Mesenchymal stem cell (in vitro differentiated cells and primary cell): ENCODE measurements around the gene RNF13.

Experiments
- DNase-seq: peaks from one replicate; pipeline ENCODE4 v3.0.0-alpha.2; 2013
- H2AFZ ChIP-seq: one replicate; pipeline ENCODE4 v1.6.1; 2013; ENCODE audit warnings: low read depth, mild to moderate bottlenecking, control low read depth, inconsistent platforms, low read length, moderate library complexity
- H2AK5ac ChIP-seq: 2 replicates; pipeline ENCODE4 v1.6.1; 2013; ENCODE audit warnings: low read length, moderate library complexity, mild to moderate bottlenecking, inconsistent platforms; ENCODE audit not compliant: severe bottlenecking
- H2BK120ac ChIP-seq: one replicate; pipeline ENCODE4 v1.6.1; 2013; ENCODE audit warnings: low read depth, mild to moderate bottlenecking, inconsistent platforms, low read length, moderate library complexity
- H2BK12ac ChIP-seq, 2 experiments: one replicate each; pipeline ENCODE4 v1.6.1; 2013; ENCODE audit warnings: inconsistent platforms in 2 of 2, low read length in 2 of 2, mild to moderate bottlenecking in 2 of 2, moderate library complexity in 2 of 2, control low read depth in 1 of 2
- H2BK15ac ChIP-seq: one replicate; pipeline ENCODE4 v1.6.1; 2013; ENCODE audit warnings: mild to moderate bottlenecking, low read depth, inconsistent platforms; ENCODE audit not compliant: poor library complexity, severe bottlenecking
- H2BK5ac ChIP-seq: 2 replicates; pipeline ENCODE4 v1.6.1; 2013; ENCODE audit warnings: low read depth, mild to moderate bottlenecking, low read length, control low read depth, inconsistent platforms; ENCODE audit not compliant: poor library complexity, severe bottlenecking
- H3K14ac ChIP-seq, 2 experiments: one replicate each; pipeline ENCODE4 v1.6.1; 2013; ENCODE audit warnings: inconsistent platforms in 2 of 2, low read length in 2 of 2, control low read depth in 1 of 2, mild to moderate bottlenecking in 1 of 2, moderate library complexity in 1 of 2
- H3K18ac ChIP-seq, 2 experiments: one replicate each; pipeline ENCODE4 v1.6.1; 2013; ENCODE audit warnings: inconsistent platforms in 2 of 2, low read length in 2 of 2, control low read depth in 1 of 2, low read depth in 1 of 2, mild to moderate bottlenecking in 1 of 2
- H3K23ac ChIP-seq, 2 experiments: one replicate each; pipeline ENCODE4 v1.6.1; 2013; ENCODE audit warnings: inconsistent platforms in 2 of 2, low read length in 2 of 2, mild to moderate bottlenecking in 2 of 2, moderate library complexity in 2 of 2, control low read depth in 1 of 2
- H3K27ac ChIP-seq: 2 replicates; pipeline ENCODE4 v1.5.1; 2013; ENCODE audit warnings: mild to moderate bottlenecking, moderate library complexity, low read length, control low read depth, inconsistent platforms; ENCODE audit not compliant: poor library complexity, severe bottlenecking
- H3K27me3 ChIP-seq, 2 experiments: 2 replicates each; pipeline versions ENCODE4 v1.6.1 to v1.7.0; 2013; ENCODE audit warnings: low read length in 2 of 2, mild to moderate bottlenecking in 2 of 2, moderate library complexity in 2 of 2, control low read depth in 1 of 2, inconsistent platforms in 1 of 2; ENCODE audit not compliant: control insufficient read depth in 1 of 2, insufficient read depth in 1 of 2
- H3K36me3 ChIP-seq, 2 experiments: 2 replicates each; pipeline versions ENCODE4 v1.6.1 to v1.7.0; 2013; ENCODE audit warnings: low read length in 2 of 2, control low read depth in 1 of 2, inconsistent platforms in 1 of 2, low read depth in 1 of 2, mild to moderate bottlenecking in 1 of 2; ENCODE audit not compliant: insufficient read depth in 2 of 2, control insufficient read depth in 1 of 2
- H3K4ac ChIP-seq, 2 experiments: one replicate each; pipeline ENCODE4 v1.6.1; 2013; ENCODE audit warnings: inconsistent platforms in 2 of 2, low read length in 2 of 2, mild to moderate bottlenecking in 2 of 2, moderate library complexity in 2 of 2, control low read depth in 1 of 2, low read depth in 1 of 2
- H3K4me1 ChIP-seq: 2 replicates; pipeline ENCODE4 v1.6.1; 2013; ENCODE audit warnings: low read depth, low read length, control low read depth; ENCODE audit not compliant: control insufficient read depth, insufficient read depth
- H3K4me2 ChIP-seq: 2 replicates; pipeline ENCODE4 v1.6.1; 2013; ENCODE audit warnings: low read length, mild to moderate bottlenecking, inconsistent platforms; ENCODE audit not compliant: poor library complexity, severe bottlenecking
- H3K4me3 ChIP-seq, 2 experiments: 2 replicates each; pipeline versions ENCODE4 v1.5.1 to v1.7.0; 2013; ENCODE audit warnings: low read length in 2 of 2, mild to moderate bottlenecking in 2 of 2, control low read depth in 1 of 2, low read depth in 1 of 2; ENCODE audit not compliant: insufficient read depth in 1 of 2
- H3K79me1 ChIP-seq: replicated peaks from 2 replicates; pipeline ENCODE4 v1.6.1; 2013; ENCODE audit warnings: mild to moderate bottlenecking, control low read depth, low read length, inconsistent platforms; ENCODE audit not compliant: poor library complexity, severe bottlenecking
- H3K9ac ChIP-seq: 2 replicates; pipeline ENCODE4 v1.7.0; 2013; ENCODE audit warnings: mild to moderate bottlenecking, low read length, moderate library complexity
- H3K9me3 ChIP-seq: 2 replicates; pipeline ENCODE4 v1.7.0; 2013; ENCODE audit warnings: mild to moderate bottlenecking, low read length; ENCODE audit not compliant: control insufficient read depth
- H4K8ac ChIP-seq: one replicate; pipeline ENCODE4 v1.6.1; 2013; ENCODE audit warnings: inconsistent platforms, mild to moderate bottlenecking, low read length, moderate library complexity
- H4K91ac ChIP-seq: one replicate; pipeline ENCODE4 v1.6.1; 2013; ENCODE audit warnings: mild to moderate bottlenecking, low read length, inconsistent platforms
- WGBS: methylation state at CpG from one replicate; pipeline ENCODE4 v1.1.7; 2013; ENCODE audit warnings: mixed read lengths; 5-methylcytosine and 5-hydroxymethylcytosine counted together

The RNF13 gene

DNA sequence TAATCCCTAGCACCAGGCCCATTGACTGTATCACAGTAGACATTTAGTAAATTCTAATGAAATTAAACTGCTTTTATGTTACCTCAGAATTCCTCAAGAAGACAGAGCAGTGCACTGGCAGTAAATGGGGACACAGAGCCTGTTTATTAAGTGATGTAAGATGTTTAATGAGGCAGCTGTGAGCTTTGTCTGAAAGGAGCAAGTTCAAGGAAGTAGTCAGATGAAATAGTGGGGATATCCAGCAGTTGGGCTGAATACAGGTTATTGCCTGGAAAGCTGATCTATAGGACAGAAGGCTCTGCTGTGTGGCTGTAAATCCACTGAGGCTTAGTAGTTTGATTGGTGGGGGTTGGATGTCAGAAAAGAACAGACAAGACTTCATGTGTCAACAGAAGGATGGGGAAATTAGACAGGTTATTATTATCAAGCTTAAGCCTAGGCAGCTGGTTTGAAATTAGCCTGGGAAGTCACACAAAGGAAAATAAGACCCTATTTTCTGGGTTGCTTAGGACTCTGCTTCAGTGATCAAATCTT lies 95.5 kb downstream of the RNF13 start:
- Histone ChIP-seq H2BK12ac (no peak overlapping the region), H3K9me3 (no peaks in the 10 kb centered on the region)
- DNase-seq, result no peak

DNA sequence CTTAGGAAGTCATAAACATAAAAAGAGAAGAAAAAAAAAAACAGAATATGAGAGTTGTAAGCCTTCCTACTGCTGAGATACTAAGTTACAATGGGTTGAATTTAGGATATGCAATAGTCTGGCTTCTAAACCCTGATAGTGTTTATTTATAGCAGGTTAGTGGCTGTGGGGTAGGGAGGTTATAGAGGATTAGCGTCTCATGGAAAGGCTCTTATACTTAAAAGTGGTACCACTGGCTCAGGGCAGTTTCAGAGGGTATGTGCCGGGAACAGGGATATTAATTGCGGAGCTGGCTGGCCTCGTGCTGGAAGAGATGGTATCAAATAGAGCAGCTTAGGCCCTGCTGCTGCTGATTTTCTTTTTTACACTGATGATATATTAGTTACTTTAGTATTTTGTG lies 96.9 kb downstream of the RNF13 start:
- WGBS, result 81% methylated on average over 4 of the region's 4 CpGs
- Histone ChIP-seq H2BK12ac (no peak overlapping the region), H3K9me3 (no peaks in the 10 kb centered on the region), H3K79me1 (peaks cover 1% of the 10 kb centered on the region), H3K4me1 (no peaks in the 10 kb centered on the region), H3K4me2 (no peak overlapping the region), H4K91ac (no peak overlapping the region), H3K18ac (no peak overlapping the region), H2AFZ (no peak overlapping the region), H2BK120ac (no peak overlapping the region), H3K4me3 (no peak overlapping the region), H3K4ac (no peak overlapping the region), H3K36me3 (peaks cover 0 to 33% of the 10 kb centered on the region in 2 experiments), H2BK15ac (no peak overlapping the region), H4K8ac (no peak overlapping the region), H3K27ac (no peak overlapping the region), H3K27me3 (no peaks in the 10 kb centered on the region), H3K9ac (no peak overlapping the region), H2BK5ac (no peak overlapping the region), H2AK5ac (no peak overlapping the region), H3K23ac (no peak overlapping the region), H3K14ac (no peak overlapping the region)
- DNase-seq, result no peak

More for the DNA sequence above, 95.5 kb downstream of the RNF13 start:
- Histone ChIP-seq H3K79me1 (peaks cover 1% of the 10 kb centered on the region), H3K4me3 (no peak overlapping the region), H3K23ac (no peak overlapping the region), H3K36me3 (peaks cover 0 to 30% of the 10 kb centered on the region in 2 experiments), H4K8ac (no peak overlapping the region), H3K27me3 (no peaks in the 10 kb centered on the region), H2BK120ac (no peak overlapping the region), H3K4ac (no peak overlapping the region), H3K9ac (no peak overlapping the region), H3K4me2 (no peak overlapping the region), H3K27ac (no peak overlapping the region), H2BK15ac (no peak overlapping the region), H3K4me1 (no peaks in the 10 kb centered on the region), H3K14ac (no peak overlapping the region), H2AFZ (no peak overlapping the region), H2BK5ac (no peak overlapping the region), H3K18ac (no peak overlapping the region), H2AK5ac (no peak overlapping the region), H4K91ac (no peak overlapping the region)

- Histone ChIP-seq H3K9ac (no peak overlapping the region), H3K14ac (no peak overlapping the region), H2BK5ac (no peak overlapping the region), H2BK12ac (no peak overlapping the region), H3K79me1 (peaks cover 1% of the 10 kb centered on the region), H3K4me1 (no peaks in the 10 kb centered on the region), H3K27ac (no peak overlapping the region), H2BK120ac (no peak overlapping the region), H3K23ac (no peak overlapping the region), H2BK15ac (no peak overlapping the region), H3K4me2 (no peak overlapping the region), H2AK5ac (no peak overlapping the region), H4K8ac (no peak overlapping the region), H3K18ac (no peak overlapping the region), H3K36me3 (peaks cover 0 to 55% of the 10 kb centered on the region in 2 experiments), H3K4ac (no peak overlapping the region), H3K4me3 (no peak overlapping the region), H3K9me3 (no peaks in the 10 kb centered on the region), H2AFZ (no peak overlapping the region), H3K27me3 (no peaks in the 10 kb centered on the region), H4K91ac (no peak overlapping the region)
- no peak for DNase-seq
- 93% methylated on average over 3 of the region's 5 CpGs for WGBS
Measured at GRCh38 chr3:149917124-149917667, 104.2 kb downstream of the RNF13 start.

DNA sequence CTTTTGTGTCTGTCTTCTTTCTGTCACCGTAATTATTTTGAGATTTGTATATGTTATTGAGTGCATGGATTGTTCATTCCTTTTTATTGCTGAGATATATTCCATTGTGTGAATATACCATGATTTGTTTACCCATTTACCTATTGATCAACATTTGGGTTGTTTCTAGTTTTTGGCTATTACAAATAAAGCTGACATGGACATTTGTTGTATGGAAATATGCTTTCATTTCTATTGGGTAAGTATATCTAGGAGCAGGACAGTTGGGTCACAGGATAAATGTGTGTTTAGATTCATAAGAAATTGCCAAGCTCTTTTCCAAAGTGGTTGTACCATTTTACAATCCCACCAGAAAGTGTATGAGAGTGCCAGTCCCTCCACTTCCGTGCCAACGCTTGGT lies 106.5 kb downstream of the RNF13 start:
- Histone ChIP-seq H3K27ac (no peak overlapping the region), H3K4ac (no peak overlapping the region), H4K91ac (no peak overlapping the region), H2AFZ (no peak overlapping the region), H3K36me3 (peaks cover 0 to 57% of the 10 kb centered on the region in 2 experiments), H3K4me1 (no peaks in the 10 kb centered on the region), H3K9ac (no peak overlapping the region), H3K4me3 (no peak overlapping the region), H2BK5ac (no peak overlapping the region), H2AK5ac (no peak overlapping the region), H3K14ac (no peak overlapping the region), H2BK120ac (no peak overlapping the region), H3K9me3 (no peaks in the 10 kb centered on the region), H4K8ac (no peak overlapping the region), H3K18ac (no peak overlapping the region), H3K27me3 (no peaks in the 10 kb centered on the region), H2BK12ac (no peak overlapping the region), H3K4me2 (no peak overlapping the region), H3K79me1 (peaks cover 1% of the 10 kb centered on the region), H3K23ac (no peak overlapping the region), H2BK15ac (no peak overlapping the region)
- DNase-seq, result no peak
- WGBS, result no CpG with 5 or more reads among the region's 3 CpGs
